Dermis microvascular lymphatic vessel endothelial cell (primary cell): Measurements from ENCODE around the gene PCAT7. TPM values are rescaled to one million over a fixed set of nuclear protein-coding genes. Genes with fewer than 3 reads are reported as not detected.
"Not testable (repeated sequence)": the region's sequence is repeated elsewhere in the genome, so short reads cannot be mapped to it uniquely, and the experiment has no call there.

Experiments used
- DNase-seq, 2 donors: peaks; one replicate each; pipeline versions ENCODE4 v3.0.0 to v3.0.0-alpha.2; 2010; ENCODE audit warnings: low read depth in 2 of 2
- total RNA-seq: library from RNA; depleted of rRNA; stranded (reverse); fragments of >200 nt; gene quantifications from 2 replicates; pipeline ENCODE4 v1.2.1, GENCODE V29; 2014

Gene PCAT7
- total RNA-seq, 1 donor from 2014 or later, result not detected

GRCh38 chr9:94563548-94563947, 8.7 kb downstream of the PCAT7 start:
- DNase-seq, result no peak

DNA sequence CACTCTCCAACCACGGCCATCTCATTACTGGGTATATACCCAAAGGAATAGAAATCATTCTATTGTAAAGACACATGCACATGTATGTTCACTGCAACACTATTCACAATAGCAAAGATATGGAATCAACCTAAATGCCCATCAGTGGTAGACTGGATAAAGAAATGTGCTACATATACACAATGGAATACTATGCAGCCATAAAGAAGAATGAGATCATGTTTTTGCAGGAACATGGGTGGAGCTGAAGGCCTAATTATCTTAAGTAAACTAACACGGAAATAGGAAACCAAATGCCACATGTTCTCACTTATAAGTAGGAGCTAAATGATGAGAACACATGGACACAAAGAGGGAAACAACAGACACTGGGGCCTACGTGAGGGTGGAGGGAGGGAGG, 9.4 kb downstream of the PCAT7 start:
- not testable (repeated sequence) for DNase-seq

DNA sequence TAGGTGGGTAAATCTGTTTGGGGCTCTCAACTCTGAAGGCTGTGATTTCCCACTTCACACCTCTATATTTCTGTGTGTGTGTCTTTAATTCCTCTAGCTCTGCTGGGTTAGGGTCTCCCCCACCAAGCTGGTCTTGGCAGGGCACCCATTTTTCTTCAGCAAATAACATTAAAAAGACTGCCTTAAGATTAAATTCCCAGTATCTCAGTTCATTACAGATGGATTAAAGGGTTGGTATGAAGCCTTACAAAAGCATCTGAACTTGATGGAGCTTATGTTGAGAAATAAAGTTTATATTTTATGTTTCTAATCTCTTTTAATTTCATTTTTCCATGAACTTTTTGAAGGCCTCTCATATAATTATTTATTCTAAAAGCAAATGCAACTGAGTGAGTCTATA, 11.7 kb downstream of the PCAT7 start:
- no peak for DNase-seq

DNA sequence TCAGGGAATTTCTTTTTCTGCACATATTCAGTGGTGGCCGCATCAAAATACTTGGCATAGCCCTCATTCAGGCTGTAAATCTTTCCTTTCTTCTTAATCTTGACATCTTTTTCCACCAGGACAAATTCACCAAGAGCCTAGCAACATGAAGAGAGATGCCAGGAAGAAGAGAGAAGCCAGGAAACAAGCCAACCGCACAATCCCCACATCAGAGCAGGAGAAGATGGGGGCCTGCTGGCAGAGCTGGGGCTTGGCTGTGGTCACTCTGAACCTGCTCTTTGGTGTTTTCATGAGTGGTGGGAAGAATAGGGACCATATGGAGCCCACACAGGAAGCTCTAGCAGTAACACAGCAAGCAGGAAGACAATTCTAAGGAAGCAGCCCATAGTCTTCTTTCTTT, 12.4 kb downstream of the PCAT7 start:
- no peak for DNase-seq

GRCh38 chr9:94568250-94568889, 13.5 kb downstream of the PCAT7 start:
- DNase-seq, result no peak

GRCh38 chr9:94568972-94569712, 14.3 kb downstream of the PCAT7 start:
- no peak for DNase-seq

DNA sequence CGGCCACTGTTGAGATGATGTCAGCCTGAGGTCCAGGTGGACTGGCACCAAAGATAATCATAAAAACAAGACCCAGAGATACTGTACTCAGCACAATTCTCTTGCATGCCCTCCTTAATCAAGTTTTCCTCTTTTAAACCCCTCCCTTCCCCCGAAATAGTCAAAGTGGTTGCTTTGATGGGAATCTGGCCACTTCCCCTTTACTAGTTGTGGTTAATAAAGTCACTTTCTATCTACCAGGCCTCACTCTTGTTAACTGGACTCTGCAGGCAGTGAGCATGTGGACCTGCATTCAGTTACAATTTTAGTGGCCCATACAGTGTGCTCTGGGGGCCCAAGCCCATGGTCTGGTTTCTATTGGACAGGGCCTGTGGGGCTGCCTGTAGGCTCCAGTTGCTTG, 21.2 kb downstream of the PCAT7 start:
- no peak for DNase-seq

GRCh38 chr9:94577036-94577435, 22.2 kb downstream of the PCAT7 start:
- DNase-seq, result no peak

DNA sequence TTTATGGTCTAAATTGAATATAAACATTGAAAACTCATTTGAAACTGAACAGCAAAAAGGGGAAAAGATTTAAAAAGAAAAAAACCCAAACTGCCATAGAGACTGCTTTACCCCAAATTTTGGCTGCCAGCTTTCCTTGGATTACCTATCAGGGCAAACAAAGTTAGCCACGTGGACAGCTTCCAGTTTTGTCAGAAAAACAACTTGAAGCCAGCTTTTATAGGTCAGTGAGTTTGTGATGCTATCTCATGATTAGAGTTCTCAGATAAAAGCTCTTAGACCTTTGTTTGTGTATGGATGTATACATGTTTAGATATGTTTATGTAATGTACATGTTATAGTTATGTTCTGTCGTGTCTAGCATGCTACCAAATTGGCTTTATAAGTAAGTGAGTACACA, 22.7 kb downstream of the PCAT7 start:
- no peak for DNase-seq

- DNase-seq, result no peak
These were observed 26.8 kb downstream of the PCAT7 start for GRCh38 chr9:94581728-94582127.

- DNase-seq, result no peak
These were observed 29.7 kb downstream of the PCAT7 start for GRCh38 chr9:94584555-94584954.

- DNase-seq, result no peak
These were observed 31.4 kb downstream of the PCAT7 start for GRCh38 chr9:94586316-94586715.

GRCh38 chr9:94586814-94587213, 31.9 kb downstream of the PCAT7 start:
- DNase-seq, result no peak

- DNase-seq, result no peak
These were observed 33.8 kb downstream of the PCAT7 start for GRCh38 chr9:94588681-94589080.

DNA sequence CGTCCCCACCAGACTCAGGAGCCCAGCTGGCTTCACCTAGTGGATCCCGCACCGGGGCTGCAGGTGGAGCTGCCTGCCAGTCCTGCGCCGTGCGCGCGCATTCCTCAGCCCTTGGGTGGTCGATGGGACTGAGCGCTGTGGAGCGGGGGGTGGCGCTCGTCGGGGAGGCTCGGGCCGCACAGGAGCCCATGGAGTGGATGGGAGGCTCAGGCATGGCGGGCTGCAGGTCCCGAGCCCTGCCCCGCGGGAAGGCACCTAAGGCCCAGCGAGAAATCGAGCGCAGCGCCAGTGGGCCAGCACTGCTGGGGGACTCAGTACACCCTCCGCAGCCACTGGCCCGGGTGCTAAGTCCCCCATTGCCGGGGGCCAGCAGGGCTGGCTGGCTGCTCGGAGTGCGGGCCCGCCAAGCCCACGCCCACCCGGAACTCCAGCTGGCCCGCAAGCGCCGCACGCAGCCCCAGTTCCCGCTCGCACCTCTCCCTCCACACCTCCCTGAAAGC, 36.2 kb downstream of the PCAT7 start:
- DNase-seq, result not testable (repeated sequence)

DNA sequence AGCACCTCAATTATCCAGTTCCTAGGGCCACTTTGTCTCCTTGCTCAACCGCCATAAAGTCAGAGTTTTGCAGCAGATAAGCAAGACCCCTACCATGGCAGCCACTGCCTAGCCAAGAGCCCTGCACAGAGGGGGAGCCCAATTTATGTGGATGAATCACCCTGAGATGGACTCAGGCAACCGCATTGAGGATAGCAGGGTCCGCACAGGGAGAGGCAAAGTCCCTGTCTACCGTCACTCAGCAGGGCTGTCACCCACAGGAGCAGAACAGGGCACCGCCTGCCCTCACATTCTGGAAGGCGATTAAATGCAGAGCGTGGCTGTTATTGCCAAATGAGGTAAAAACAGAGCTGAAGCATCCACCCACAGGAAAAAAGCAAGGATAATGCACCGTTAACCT, 37.0 kb downstream of the PCAT7 start:
- DNase-seq, result no peak

DNA sequence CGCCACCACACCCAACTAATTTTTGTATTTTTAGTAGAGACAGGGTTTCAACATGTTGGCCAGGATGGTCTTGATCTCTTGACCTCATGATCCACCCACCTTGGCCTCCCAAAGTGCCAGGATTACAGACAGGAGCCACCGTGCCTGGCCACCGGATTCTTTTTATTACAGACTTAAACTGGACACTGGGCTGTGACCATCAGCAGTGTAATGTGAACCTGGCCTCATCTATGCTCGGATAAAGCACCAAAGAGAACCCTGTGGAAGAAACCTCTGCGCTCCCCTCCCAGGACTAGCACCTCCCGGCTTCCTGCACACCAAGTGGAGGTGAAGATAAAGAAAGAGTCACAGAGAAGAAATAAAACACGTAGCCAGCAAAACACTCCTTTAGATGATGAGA, 37.8 kb downstream of the PCAT7 start:
- not testable (repeated sequence) for DNase-seq

- no peak for DNase-seq
These were observed 38.8 kb downstream of the PCAT7 start, which contains the start of gene FBP2 for GRCh38 chr9:94593459-94594345. Gene FBP2, minus strand, starts transcription at chr9:94593824. Its CDS starts 98 bp downstream, at chr9:94593726.

- no peak for DNase-seq
These were observed 44.2 kb downstream of the PCAT7 start for GRCh38 chr9:94599102-94599501.

- no peak for DNase-seq
These were observed 45.4 kb downstream of the PCAT7 start for GRCh38 chr9:94600258-94600657.

DNA sequence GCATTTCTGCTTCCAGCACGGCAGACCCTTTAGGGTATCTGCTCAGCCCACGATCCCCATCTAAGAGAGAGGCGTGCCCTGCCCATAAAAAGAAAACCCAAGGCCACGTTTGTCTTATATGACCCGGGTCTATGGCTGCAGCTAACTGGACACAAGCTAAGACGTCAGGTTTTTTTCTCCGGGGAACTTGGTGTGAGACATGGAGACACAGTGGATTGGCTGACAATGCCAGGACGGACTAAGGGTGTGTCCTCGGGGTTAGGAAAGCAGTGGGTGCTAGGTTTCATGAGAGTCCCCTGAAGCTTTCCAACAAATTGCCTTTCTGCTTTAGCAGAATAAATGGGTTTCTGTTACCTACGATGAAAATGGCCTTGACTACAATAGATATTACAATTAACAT, 45.8 kb downstream of the PCAT7 start:
- DNase-seq, result no peak

DNA sequence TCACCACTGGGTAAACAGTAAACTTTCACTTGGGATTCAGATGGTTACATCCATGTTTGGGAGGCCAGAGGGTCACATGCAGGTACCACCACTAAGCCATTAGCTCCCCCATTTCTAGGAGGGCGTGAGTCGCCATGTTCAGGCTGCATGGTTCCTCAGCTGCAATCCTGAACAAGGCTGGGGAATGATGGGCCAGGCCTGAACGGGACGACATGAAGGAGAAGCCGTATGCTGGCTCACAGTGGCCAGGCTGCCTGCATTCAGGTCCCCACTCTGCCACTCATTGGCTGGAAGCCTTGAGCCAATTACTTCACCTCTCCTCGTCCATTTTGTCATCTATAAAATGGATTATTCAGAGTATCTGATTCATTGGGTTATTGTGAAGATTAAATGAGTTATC, 47.8 kb downstream of the PCAT7 start:
- no peak for DNase-seq
